Measurements from ENCODE around the gene PTGIS. TPM values are rescaled to one million over a fixed set of nuclear protein-coding genes. Genes with fewer than 3 reads are reported as not detected.

The PTGIS gene
- total RNA-seq, 1 experiment from 2014 or later = 20.0 TPM

DNA sequence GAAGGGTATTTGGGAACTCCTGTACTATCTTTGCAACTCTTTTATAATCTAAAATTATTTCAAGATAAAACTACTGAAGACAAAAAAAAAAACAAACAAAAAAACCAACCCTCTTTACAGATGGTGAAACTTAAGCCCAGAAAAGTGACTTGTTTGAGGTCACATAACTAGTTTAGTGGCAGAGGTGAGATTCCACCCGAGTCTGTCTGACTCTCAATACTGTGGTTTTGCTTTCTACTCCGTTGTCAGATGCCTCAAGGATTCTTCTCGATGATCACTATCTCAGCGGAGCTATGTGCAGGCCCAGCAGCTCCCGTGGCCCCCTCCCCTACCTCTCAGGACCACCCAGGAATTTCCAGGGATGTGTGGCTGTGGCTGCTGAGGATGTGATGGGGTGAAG lies 49.4 kb downstream of the PTGIS start:
- Histone ChIP-seq H3K4me2 (ENCODE audit: insufficient read depth, insufficient read length, low read length) (no peak overlapping the region), H3K79me1 (ENCODE audit: insufficient read depth, low read depth, low read length, poor library complexity, severe bottlenecking) (no peaks in the 10 kb centered on the region), H2BK15ac (ENCODE audit: low read depth, low read length) (no peak overlapping the region), H4K8ac (replicated peaks; ENCODE audit: insufficient read length, low read depth, low read length) (no peak overlapping the region), H2AK5ac (ENCODE audit: insufficient read length, low read length) (no peak overlapping the region), H4K91ac (ENCODE audit: insufficient read length, low read depth, low read length) (no peak overlapping the region), H3K23me2 (ENCODE audit: insufficient read length, low read depth, low read length, poor library complexity, severe bottlenecking) (no peaks in the 10 kb centered on the region), H3K18ac (ENCODE audit: insufficient read length, low read depth, low read length) (no peak overlapping the region), H2BK120ac (ENCODE audit: low read depth, low read length, poor library complexity, severe bottlenecking) (no peak overlapping the region), H3K14ac (ENCODE audit: insufficient read depth, low read length) (no peak overlapping the region), H3K9ac (ENCODE audit: extremely low read depth, insufficient read length, low read length) (no peak overlapping the region), H4K5ac (ENCODE audit: insufficient read length, low read depth, low read length) (no peak overlapping the region), H3K4ac (ENCODE audit: low read depth, low read length) (no peak overlapping the region), H3K56ac (ENCODE audit: insufficient read length, low read depth, low read length) (no peak overlapping the region), H3K23ac (ENCODE audit: insufficient read length, low read depth, low read length) (no peak overlapping the region), H3K79me2 (ENCODE audit: insufficient read depth, low read length) (no peaks in the 10 kb centered on the region), H2BK5ac (ENCODE audit: insufficient read length, low read length) (no peak overlapping the region), H3K4me1 (ENCODE audit: insufficient read depth, low read length) (no peaks in the 10 kb centered on the region), H2AFZ (ENCODE audit: low read length) (no peak overlapping the region), H3K27ac (ENCODE audit: insufficient read length, low read depth, low read length) (no peak overlapping the region), H3K27me3 (ENCODE audit: insufficient read depth, low read length) (no peaks in the 10 kb centered on the region), H4K20me1 (ENCODE audit: control insufficient read depth, insufficient read depth, insufficient read length) (no peaks in the 10 kb centered on the region), H3K9me3 (ENCODE audit: control insufficient read depth, low read depth, low read length) (no peaks in the 10 kb centered on the region), H2BK12ac (ENCODE audit: insufficient read length, low read depth, low read length) (no peak overlapping the region), H2BK20ac (ENCODE audit: low read depth, low read length, poor library complexity, severe bottlenecking) (no peak overlapping the region), H3T11ph (ENCODE audit: low read length) (no peak overlapping the region)
- no peak for DNase-seq
- H3K4me3 Mint-ChIP-seq = no peak overlapping the region
- no CpG with 5 or more reads among the region's 5 CpGs for WGBS (ENCODE audit: extremely low coverage, insufficient read length, low lambda C conversion rate)
- peaks cover 6 to 10% of the 10 kb centered on the region in 2 experiments for H3K4me1 Mint-ChIP-seq
- peak overlapping the region in 1 of 3 experiments; percentile 90; a peak in 1 of 7 replicates for H3K27ac Mint-ChIP-seq
- TF ChIP-seq, protein P1, sequence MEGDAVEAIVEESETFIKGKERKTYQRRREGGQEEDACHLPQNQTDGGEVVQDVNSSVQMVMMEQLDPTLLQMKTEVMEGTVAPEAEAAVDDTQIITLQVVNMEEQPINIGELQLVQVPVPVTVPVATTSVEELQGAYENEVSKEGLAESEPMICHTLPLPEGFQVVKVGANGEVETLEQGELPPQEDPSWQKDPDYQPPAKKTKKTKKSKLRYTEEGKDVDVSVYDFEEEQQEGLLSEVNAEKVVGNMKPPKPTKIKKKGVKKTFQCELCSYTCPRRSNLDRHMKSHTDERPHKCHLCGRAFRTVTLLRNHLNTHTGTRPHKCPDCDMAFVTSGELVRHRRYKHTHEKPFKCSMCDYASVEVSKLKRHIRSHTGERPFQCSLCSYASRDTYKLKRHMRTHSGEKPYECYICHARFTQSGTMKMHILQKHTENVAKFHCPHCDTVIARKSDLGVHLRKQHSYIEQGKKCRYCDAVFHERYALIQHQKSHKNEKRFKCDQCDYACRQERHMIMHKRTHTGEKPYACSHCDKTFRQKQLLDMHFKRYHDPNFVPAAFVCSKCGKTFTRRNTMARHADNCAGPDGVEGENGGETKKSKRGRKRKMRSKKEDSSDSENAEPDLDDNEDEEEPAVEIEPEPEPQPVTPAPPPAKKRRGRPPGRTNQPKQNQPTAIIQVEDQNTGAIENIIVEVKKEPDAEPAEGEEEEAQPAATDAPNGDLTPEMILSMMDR (conservative IDR thresholded peaks at IDR 0.05) = no peak
- H3K27me3 Mint-ChIP-seq (ENCODE audit: low read depth) = no peaks in the 10 kb centered on the region
- H3K9me3 Mint-ChIP-seq = no peaks in the 10 kb centered on the region
- peaks cover 6 to 11% (median 8%) of the 10 kb centered on the region in 3 experiments; a peak in 6 of 7 replicates for H3K36me3 Mint-ChIP-seq (ENCODE audit: insufficient read depth in 1 of 3, low read depth in 3 of 3)

Data from H9 (cell line).